ENCODE results near the gene SNRPB2.

The SNRPB2 gene

GRCh38 chr20:16744178-16744807 is 14.5 kb downstream of the SNRPB2 start:
- H3K4me2 ChIP-seq = no peak overlapping the region
- no peaks in the 10 kb centered on the region; a peak in 4 of 22 replicates for H4K20me1 ChIP-seq

GRCh38 chr20:16745204-16745603 is 15.4 kb downstream of the SNRPB2 start:
- Histone ChIP-seq H3K9ac (no peak overlapping the region), H3K4me1 (peaks cover 0 to 21% (median 12%) of the 10 kb centered on the region in 10 experiments; a peak in 14 of 20 replicates), H3K27ac (no peak overlapping the region), H3K9me3 (replicated peaks in 1 of 11) (no peaks in the 10 kb centered on the region), H4K20me1 (no peaks in the 10 kb centered on the region; a peak in 3 of 22 replicates), H3K36me3 (peaks cover 26 to 31% (median 30%) of the 10 kb centered on the region in 11 experiments), H3K4me2 (no peak overlapping the region), H3K4me3 (no peak overlapping the region), H3K27me3 (no peaks in the 10 kb centered on the region)
- no peak for TF ChIP-seq Cebpa-rat (IDR thresholded peaks at IDR 0.05)

More at GRCh38 chr20:16744178-16744807, 14.5 kb downstream of the SNRPB2 start:
- no peaks in the 10 kb centered on the region for H3K27me3 ChIP-seq
- no peak overlapping the region for H3K9ac ChIP-seq
- no peak for TF ChIP-seq Cebpa-rat (IDR thresholded peaks at IDR 0.05)
- H3K9me3 ChIP-seq (replicated peaks in 1 of 11) = no peaks in the 10 kb centered on the region
- H3K4me3 ChIP-seq = no peak overlapping the region
- H3K4me1 ChIP-seq = peaks cover 0 to 11% (median 3%) of the 10 kb centered on the region in 10 experiments; a peak in 9 of 20 replicates
- H3K27ac ChIP-seq = no peak overlapping the region
- peaks cover 35 to 40% (median 39%) of the 10 kb centered on the region in 11 experiments for H3K36me3 ChIP-seq

GRCh38 chr20:16747291-16747811 is 17.5 kb downstream of the SNRPB2 start:
- Histone ChIP-seq H3K9me3 (replicated peaks in 1 of 11) (no peaks in the 10 kb centered on the region), H4K20me1 (no peaks in the 10 kb centered on the region), H3K9ac (no peak overlapping the region), H3K27ac (no peak overlapping the region), H3K4me3 (no peak overlapping the region), H3K27me3 (no peaks in the 10 kb centered on the region), H3K4me1 (peaks cover 6 to 42% (median 33%) of the 10 kb centered on the region in 10 experiments; a peak in 19 of 20 replicates), H3K4me2 (0 out of 22 replicates have a peak overlapping the region, but pooled peaks of 1 of the 11 experiments have one; percentile 11), H3K36me3 (peaks cover 4 to 10% (median 8%) of the 10 kb centered on the region in 11 experiments; a peak in 20 of 22 replicates)
- no peak for TF ChIP-seq Cebpa-rat (IDR thresholded peaks at IDR 0.05)

GRCh38 chr20:16748308-16748900 is 18.6 kb downstream of the SNRPB2 start, which contains the start of gene OTOR:
Gene OTOR, plus strand, starts transcription at chr20:16748358. Its CDS starts 44 bp downstream, at chr20:16748402.
- Histone ChIP-seq H3K27ac (no peak within 1 kb of the TSS; a peak in 1 of 22 replicates), H3K27me3 (no peaks in the 10 kb centered on the region), H3K4me3 (peak within 1 kb of the TSS in 2 of 10 experiments; percentile 57 to 62; a peak in 2 of 20 replicates), H3K9me3 (replicated peaks in 1 of 11) (peaks cover 0 to 1% (median 0%) of the 10 kb centered on the region in 11 experiments; a peak in 6 of 22 replicates), H3K4me2 (peak within 1 kb of the TSS in 7 of 11 experiments; percentile 59 to 89 (median 86); a peak in 11 of 22 replicates), H3K4me1 (peaks cover 6 to 53% (median 42%) of the 10 kb centered on the region in 10 experiments; a peak in 19 of 20 replicates), H3K36me3 (peaks cover 0 to 2% (median 0%) of the 10 kb centered on the region in 11 experiments; a peak in 1 of 22 replicates), H4K20me1 (no peaks in the 10 kb centered on the region), H3K9ac (no peak within 1 kb of the TSS)
- TF ChIP-seq Cebpa-rat (IDR thresholded peaks at IDR 0.05) = no peak

- peak overlapping the region; percentile 30 to 89 (median 79); a peak in 21 of 22 replicates for H3K4me2 ChIP-seq
- peak overlapping the region in 8 of 11 experiments; percentile 17 to 75 (median 46); a peak in 13 of 22 replicates for H3K27ac ChIP-seq
- no peaks in the 10 kb centered on the region for H3K27me3 ChIP-seq
- H3K4me3 ChIP-seq = peak overlapping the region in 8 of 10 experiments; percentile 9 to 62 (median 44); a peak in 14 of 20 replicates
- TF ChIP-seq Cebpa-rat (IDR thresholded peaks at IDR 0.05) = no peak
- H4K20me1 ChIP-seq = no peaks in the 10 kb centered on the region
- peaks cover 8 to 13% (median 11%) of the 10 kb centered on the region in 11 experiments for H3K9me3 ChIP-seq (replicated peaks in 1 of 11)
- H3K36me3 ChIP-seq = peaks cover 0 to 13% (median 5%) of the 10 kb centered on the region in 11 experiments; a peak in 9 of 22 replicates
- H3K9ac ChIP-seq = peak overlapping the region in 7 of 11 experiments; percentile 14 to 76 (median 57); a peak in 11 of 22 replicates
- H3K4me1 ChIP-seq = peaks cover 6 to 61% (median 45%) of the 10 kb centered on the region in 10 experiments; a peak in 19 of 20 replicates
Measured at GRCh38 chr20:16749573-16749972, 19.7 kb downstream of the SNRPB2 start.

GRCh38 chr20:16752082-16752481 is 22.3 kb downstream of the SNRPB2 start:
- H3K36me3 ChIP-seq = peaks cover 0 to 37% (median 17%) of the 10 kb centered on the region in 11 experiments; a peak in 13 of 22 replicates
- no peak for TF ChIP-seq Cebpa-rat (IDR thresholded peaks at IDR 0.05)
- H3K9me3 ChIP-seq (replicated peaks in 1 of 11) = peaks cover 33 to 38% (median 37%) of the 10 kb centered on the region in 11 experiments
- H4K20me1 ChIP-seq = no peaks in the 10 kb centered on the region
- peak overlapping the region in 8 of 11 experiments; percentile 3 to 75 (median 60); a peak in 11 of 22 replicates for H3K27ac ChIP-seq
- H3K9ac ChIP-seq = peak overlapping the region in 4 of 11 experiments; percentile 40 to 57 (median 48); a peak in 6 of 22 replicates
- H3K4me1 ChIP-seq = peaks cover 6 to 61% (median 45%) of the 10 kb centered on the region in 10 experiments; a peak in 19 of 20 replicates
- peak overlapping the region; percentile 18 to 89 (median 79); a peak in 19 of 22 replicates for H3K4me2 ChIP-seq
- H3K27me3 ChIP-seq = no peaks in the 10 kb centered on the region
- peak overlapping the region in 3 of 10 experiments; percentile 24 to 62 (median 57); a peak in 2 of 20 replicates for H3K4me3 ChIP-seq

GRCh38 chr20:16752901-16753300 is 23.1 kb downstream of the SNRPB2 start:
- Histone ChIP-seq H3K36me3 (peaks cover 0 to 43% (median 17%) of the 10 kb centered on the region in 11 experiments; a peak in 13 of 22 replicates), H3K4me1 (peaks cover 6 to 56% (median 45%) of the 10 kb centered on the region in 10 experiments; a peak in 19 of 20 replicates), H3K27me3 (no peaks in the 10 kb centered on the region), H3K4me2 (peak overlapping the region in 9 of 11 experiments; percentile 43 to 89 (median 82); a peak in 16 of 22 replicates), H3K27ac (peak overlapping the region in 6 of 11 experiments; percentile 3 to 75 (median 66); a peak in 11 of 22 replicates), H3K4me3 (peak overlapping the region in 3 of 10 experiments; percentile 24 to 62 (median 57); a peak in 2 of 20 replicates), H3K9ac (peak overlapping the region in 3 of 11 experiments; percentile 40 to 48 (median 47); a peak in 4 of 22 replicates), H3K9me3 (replicated peaks in 1 of 11) (peaks cover 40 to 46% (median 44%) of the 10 kb centered on the region in 11 experiments), H4K20me1 (no peaks in the 10 kb centered on the region)
- no peak for TF ChIP-seq Cebpa-rat (IDR thresholded peaks at IDR 0.05)
